K562 (cell line): ENCODE data around the gene HK2. TPM values are rescaled to one million over a fixed set of nuclear protein-coding genes. Genes with fewer than 3 reads are reported as not detected.

Source experiments
- BMI1 ChIP-seq: fragments of 150-350 bp; IDR thresholded peaks from 2 replicates; pipeline ENCODE4 v1.6.1; 2014; ENCODE audit warnings: low read length
- CCNT2 ChIP-seq: IDR thresholded peaks from 2 replicates; pipeline ENCODE4 v1.6.1; 2011; ENCODE audit warnings: borderline replicate concordance, low read depth, mild to moderate bottlenecking, moderate library complexity, mixed read lengths, low read length; ENCODE audit not compliant: insufficient read length; ENCODE audit errors: extremely low read depth
- IRF2 ChIP-seq: sonication (generic); formaldehyde crosslinking; IDR thresholded peaks from 2 replicates; pipeline ENCODE4 v1.8.1; 2022; ENCODE audit warnings: mild to moderate bottlenecking, missing genetic modification reagents
- JUND ChIP-seq, 2 experiments: IDR thresholded peaks; 2 replicates in 1 of 2; 3 replicates in 1 of 2; pipeline ENCODE4 v1.6.1; 2011; ENCODE audit warnings: borderline replicate concordance in 2 of 2, low read depth in 2 of 2, low read length in 2 of 2, improper control_type of control experiment in 1 of 2, missing biosample characterization in 1 of 2, missing genetic modification characterization in 1 of 2, missing genetic modification reagents in 1 of 2
- MBD2 ChIP-seq: sonication (generic); IDR thresholded peaks from 2 replicates; pipeline ENCODE4 v1.6.1; 2016; ENCODE audit warnings: low read depth, borderline replicate concordance
- PTTG1 ChIP-seq: fragments of 450-650 bp; IDR thresholded peaks from 2 replicates; pipeline ENCODE4 v1.6.1; 2016; ENCODE audit warnings: low read depth, mild to moderate bottlenecking, missing genetic modification characterization, missing compliant biosample characterization
- RBM14 ChIP-seq: fragments of 200-400 bp; formaldehyde crosslinking; IDR thresholded peaks from 2 replicates; pipeline ENCODE4 v1.6.1; 2018; ENCODE audit warnings: low read depth, mild to moderate bottlenecking, low read length, moderate library complexity, borderline replicate concordance; ENCODE audit not compliant: insufficient read depth
- TEAD2 ChIP-seq: fragments of 450-650 bp; IDR thresholded peaks from 2 replicates; pipeline ENCODE4 v1.6.1; 2016; ENCODE audit warnings: missing genetic modification characterization, control low read depth, missing compliant biosample characterization
- YY1 ChIP-seq, 3 experiments: IDR thresholded peaks; 2 replicates each; pipeline ENCODE4 v1.6.1; 2011; ENCODE audit warnings: low read length in 2 of 3, mild to moderate bottlenecking in 2 of 3, moderate library complexity in 2 of 3, borderline replicate concordance in 1 of 3, control low read depth in 1 of 3, low read depth in 1 of 3; ENCODE audit not compliant: insufficient read depth in 3 of 3, insufficient replicate concordance in 2 of 3, control insufficient read depth in 1 of 3, insufficient read length in 1 of 3; ENCODE audit errors: extremely low read depth in 1 of 3
- ZNF592 ChIP-seq: fragments of 450-650 bp; IDR thresholded peaks from 2 replicates; pipeline ENCODE4 v1.6.1; 2017; ENCODE audit warnings: antibody characterized with exemption, mild to moderate bottlenecking
- ZNF740 ChIP-seq, 3 experiments: fragments of 200-800 bp in 1 of 3; sonication (Bioruptor generic) in 1 of 3; sonication (generic) in 1 of 3; formaldehyde crosslinking in 1 of 3; IDR thresholded peaks; 2 replicates each; pipeline versions ENCODE4 v1.6.1 to v1.8.0; 2016 to 2022; ENCODE audit warnings: mild to moderate bottlenecking in 2 of 3, missing compliant biosample characterization in 2 of 3, missing genetic modification characterization in 2 of 3, missing genetic modification reagents in 1 of 3
- polyA plus RNA-seq, 8 experiments: library from polyadenylated mRNA; depleted of rRNA in 4 of 8; stranded (reverse) in 5 of 8; unstranded in 3 of 8; fragments of >200 nt; fragmentation: Nextera tagmentation in 2 of 8; fragmentation: Illumina TruSeq in 1 of 8; extraction: Ambion mirVana in 2 of 8; extraction: Trizol in 1 of 8; gene quantifications; 2 replicates each; pipeline versions ENCODE4 v1.2.1 to v1.2.3, GENCODE V29; 2011 to 2014; ENCODE audit warnings: inconsistent platforms in 1 of 8, missing spikeins in 1 of 8
- total RNA-seq, 7 experiments: library from RNA; depleted of rRNA in 6 of 7; stranded (reverse); fragments of >200 nt in 6 of 7; fragmentation: Illumina TruSeq in 2 of 7; extraction: Trizol in 2 of 7; gene quantifications; 2 replicates each; pipeline versions ENCODE4 v1.2.1 to v1.2.3, GENCODE V29; 2011 to 2021; ENCODE audit warnings: low replicate concordance in 1 of 7
- TF ChIP-seq, protein P1 (sequence below): fragments of 200-800 bp; sonication (Bioruptor generic); IDR thresholded peaks from 2 replicates; pipeline ENCODE4 v1.6.1; 2017; ENCODE audit warnings: missing genetic modification characterization, missing compliant biosample characterization
- TF ChIP-seq, protein P2 (sequence below): sonication (generic); formaldehyde crosslinking; IDR thresholded peaks from 2 replicates; pipeline ENCODE4 v1.8.0; 2022; ENCODE audit warnings: missing genetic modification reagents, mild to moderate bottlenecking, borderline replicate concordance

Gene HK2
- total and polyA plus RNA-seq, 9 of the 15 experiments (the other 6 are each of a cell fraction or from before 2014, with no cell fraction given), result 4.7 to 56.0 (median 19.9) TPM

- TF ChIP-seq ZNF740 (CRISPR knock-in tag; IDR thresholded peaks at IDR 0.05) (no peak), ZNF740 (tag; IDR thresholded peaks at IDR 0.05) (no peak), PTTG1 (tag) (no peak), ZNF592 (0 out of 2 replicates have a peak, but pooled peaks have one; percentile 17), JUND (IDR thresholded peaks at IDR 0.05; ENCODE audit: borderline replicate concordance, low read depth, low read length) (peak; percentile 59; the same call in 1 of the 2 replicates), JUND (tag; IDR thresholded peaks at IDR 0.05; ENCODE audit: borderline replicate concordance, low read depth, low read length) (peak; percentile 8; the same call in 1 of the 3 replicates), YY1 (IDR thresholded peaks at IDR 0.05; ENCODE audit: borderline replicate concordance in 1 of 3, control insufficient read depth in 1 of 3, extremely low read depth in 1 of 3, insufficient read depth in 3 of 3, insufficient read length in 1 of 3, insufficient replicate concordance in 2 of 3, low read depth in 1 of 3, low read length in 2 of 3) (no peak), IRF2 (CRISPR knock-in tag) (no peak), RBM14 (no peak), BMI1 (no peak), CCNT2 (peak; percentile 89), TEAD2 (no peak), MBD2 (0 out of 2 replicates have a peak, but pooled peaks have one; percentile 19)
- TF ChIP-seq, protein P1, sequence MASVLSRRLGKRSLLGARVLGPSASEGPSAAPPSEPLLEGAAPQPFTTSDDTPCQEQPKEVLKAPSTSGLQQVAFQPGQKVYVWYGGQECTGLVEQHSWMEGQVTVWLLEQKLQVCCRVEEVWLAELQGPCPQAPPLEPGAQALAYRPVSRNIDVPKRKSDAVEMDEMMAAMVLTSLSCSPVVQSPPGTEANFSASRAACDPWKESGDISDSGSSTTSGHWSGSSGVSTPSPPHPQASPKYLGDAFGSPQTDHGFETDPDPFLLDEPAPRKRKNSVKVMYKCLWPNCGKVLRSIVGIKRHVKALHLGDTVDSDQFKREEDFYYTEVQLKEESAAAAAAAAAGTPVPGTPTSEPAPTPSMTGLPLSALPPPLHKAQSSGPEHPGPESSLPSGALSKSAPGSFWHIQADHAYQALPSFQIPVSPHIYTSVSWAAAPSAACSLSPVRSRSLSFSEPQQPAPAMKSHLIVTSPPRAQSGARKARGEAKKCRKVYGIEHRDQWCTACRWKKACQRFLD (CRISPR knock-in tag), result no peak
- TF ChIP-seq, protein P2, sequence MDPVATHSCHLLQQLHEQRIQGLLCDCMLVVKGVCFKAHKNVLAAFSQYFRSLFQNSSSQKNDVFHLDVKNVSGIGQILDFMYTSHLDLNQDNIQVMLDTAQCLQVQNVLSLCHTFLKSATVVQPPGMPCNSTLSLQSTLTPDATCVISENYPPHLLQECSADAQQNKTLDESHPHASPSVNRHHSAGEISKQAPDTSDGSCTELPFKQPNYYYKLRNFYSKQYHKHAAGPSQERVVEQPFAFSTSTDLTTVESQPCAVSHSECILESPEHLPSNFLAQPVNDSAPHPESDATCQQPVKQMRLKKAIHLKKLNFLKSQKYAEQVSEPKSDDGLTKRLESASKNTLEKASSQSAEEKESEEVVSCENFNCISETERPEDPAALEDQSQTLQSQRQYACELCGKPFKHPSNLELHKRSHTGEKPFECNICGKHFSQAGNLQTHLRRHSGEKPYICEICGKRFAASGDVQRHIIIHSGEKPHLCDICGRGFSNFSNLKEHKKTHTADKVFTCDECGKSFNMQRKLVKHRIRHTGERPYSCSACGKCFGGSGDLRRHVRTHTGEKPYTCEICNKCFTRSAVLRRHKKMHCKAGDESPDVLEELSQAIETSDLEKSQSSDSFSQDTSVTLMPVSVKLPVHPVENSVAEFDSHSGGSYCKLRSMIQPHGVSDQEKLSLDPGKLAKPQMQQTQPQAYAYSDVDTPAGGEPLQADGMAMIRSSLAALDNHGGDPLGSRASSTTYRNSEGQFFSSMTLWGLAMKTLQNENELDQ (CRISPR knock-in tag), result no peak
Observed at GRCh38 chr2:74862020-74862964, 28.4 kb downstream of the HK2 start (continued).
